Inflammatory macrophage treated with lipopolysaccharide for 4 hours (primary cell): ENCODE results near the gene CDC37.

Source experiments
- DNase-seq: peaks from one replicate; pipeline ENCODE4 v3.0.0-alpha.2; 2020

CDC37 gene

GRCh38 chr19:10352764-10353671, 50.3 kb downstream of the CDC37 start:
- no peak for DNase-seq

- DNase-seq: peak; percentile 90
Observed at GRCh38 chr19:10346509-10346908, 56.8 kb downstream of the CDC37 start.

- DNase-seq: no peak
Observed at GRCh38 chr19:10344780-10345179, 58.6 kb downstream of the CDC37 start.

- no peak for DNase-seq
Observed at GRCh38 chr19:10343495-10343894, 59.8 kb downstream of the CDC37 start.
